Fibroblast of the aortic adventitia (primary cell): Measurements from ENCODE around the gene POFUT2. TPM values are rescaled to one million over a fixed set of nuclear protein-coding genes. Genes with fewer than 3 reads are reported as not detected.

Experiments
- DNase-seq: peaks from one replicate; pipeline ENCODE4 v3.0.0-alpha.2; 2010; ENCODE audit warnings: low read depth
- H3K4me3 ChIP-seq: 2 replicates; pipeline ENCODE4 v1.5.1; 2011; ENCODE audit warnings: low read depth, mild to moderate bottlenecking, control low read depth, low read length, moderate library complexity
- total RNA-seq: library from RNA; depleted of rRNA; stranded (reverse); fragments of >200 nt; gene quantifications from 2 replicates; pipeline ENCODE4 v1.2.3, GENCODE V29; 2012; ENCODE audit warnings: low replicate concordance
- TF ChIP-seq, protein P1 (sequence below): IDR thresholded peaks from 2 replicates; pipeline ENCODE4 v1.5.1; 2011; ENCODE audit warnings: mild to moderate bottlenecking, low read length, control low read depth, inconsistent platforms; ENCODE audit not compliant: insufficient read depth

POFUT2 gene
- total RNA-seq, 1 donor, result 23.8 TPM

DNA sequence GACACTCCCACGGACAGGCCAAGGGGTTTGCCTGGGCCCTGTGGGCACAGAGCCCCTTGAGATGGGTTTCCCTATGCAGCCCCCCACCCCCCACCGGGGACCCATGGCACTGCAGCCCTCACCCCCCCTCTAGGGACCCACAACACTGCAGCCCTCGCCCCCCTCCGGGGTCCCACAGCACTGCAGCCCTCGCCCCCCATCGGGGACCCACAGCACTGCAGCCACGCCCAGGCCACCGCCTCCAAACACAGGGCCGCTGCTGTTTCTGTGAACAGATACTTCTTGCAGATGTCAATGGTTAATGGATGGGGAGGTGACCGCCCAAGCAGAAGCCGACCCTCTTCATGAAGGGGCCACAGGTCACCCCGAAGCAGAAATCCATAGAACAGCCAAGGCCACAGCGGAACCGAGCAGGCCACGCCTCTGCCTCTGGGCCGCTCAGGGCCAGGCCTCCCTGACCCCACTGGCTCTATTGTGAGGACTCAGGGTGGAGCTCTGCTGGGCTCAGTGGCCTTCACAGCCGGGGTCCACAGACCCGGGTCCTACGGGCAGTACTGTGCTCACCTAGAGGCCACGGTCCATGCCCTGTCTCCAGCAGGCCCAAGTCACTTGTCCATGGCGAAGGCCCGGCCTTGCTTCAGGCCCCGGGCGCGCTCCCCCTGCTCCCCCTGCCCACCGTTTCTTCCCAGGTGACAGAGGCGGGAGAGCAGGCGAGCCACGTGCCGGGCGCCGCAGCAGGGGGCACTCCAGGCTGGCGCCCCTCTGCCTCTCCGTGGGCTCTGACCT is 4.1 kb upstream of the POFUT2 start:
- H3K4me3 ChIP-seq, result no peak overlapping the region
- TF ChIP-seq, protein P1, sequence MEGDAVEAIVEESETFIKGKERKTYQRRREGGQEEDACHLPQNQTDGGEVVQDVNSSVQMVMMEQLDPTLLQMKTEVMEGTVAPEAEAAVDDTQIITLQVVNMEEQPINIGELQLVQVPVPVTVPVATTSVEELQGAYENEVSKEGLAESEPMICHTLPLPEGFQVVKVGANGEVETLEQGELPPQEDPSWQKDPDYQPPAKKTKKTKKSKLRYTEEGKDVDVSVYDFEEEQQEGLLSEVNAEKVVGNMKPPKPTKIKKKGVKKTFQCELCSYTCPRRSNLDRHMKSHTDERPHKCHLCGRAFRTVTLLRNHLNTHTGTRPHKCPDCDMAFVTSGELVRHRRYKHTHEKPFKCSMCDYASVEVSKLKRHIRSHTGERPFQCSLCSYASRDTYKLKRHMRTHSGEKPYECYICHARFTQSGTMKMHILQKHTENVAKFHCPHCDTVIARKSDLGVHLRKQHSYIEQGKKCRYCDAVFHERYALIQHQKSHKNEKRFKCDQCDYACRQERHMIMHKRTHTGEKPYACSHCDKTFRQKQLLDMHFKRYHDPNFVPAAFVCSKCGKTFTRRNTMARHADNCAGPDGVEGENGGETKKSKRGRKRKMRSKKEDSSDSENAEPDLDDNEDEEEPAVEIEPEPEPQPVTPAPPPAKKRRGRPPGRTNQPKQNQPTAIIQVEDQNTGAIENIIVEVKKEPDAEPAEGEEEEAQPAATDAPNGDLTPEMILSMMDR, result no peak
- DNase-seq, result no peak

DNA sequence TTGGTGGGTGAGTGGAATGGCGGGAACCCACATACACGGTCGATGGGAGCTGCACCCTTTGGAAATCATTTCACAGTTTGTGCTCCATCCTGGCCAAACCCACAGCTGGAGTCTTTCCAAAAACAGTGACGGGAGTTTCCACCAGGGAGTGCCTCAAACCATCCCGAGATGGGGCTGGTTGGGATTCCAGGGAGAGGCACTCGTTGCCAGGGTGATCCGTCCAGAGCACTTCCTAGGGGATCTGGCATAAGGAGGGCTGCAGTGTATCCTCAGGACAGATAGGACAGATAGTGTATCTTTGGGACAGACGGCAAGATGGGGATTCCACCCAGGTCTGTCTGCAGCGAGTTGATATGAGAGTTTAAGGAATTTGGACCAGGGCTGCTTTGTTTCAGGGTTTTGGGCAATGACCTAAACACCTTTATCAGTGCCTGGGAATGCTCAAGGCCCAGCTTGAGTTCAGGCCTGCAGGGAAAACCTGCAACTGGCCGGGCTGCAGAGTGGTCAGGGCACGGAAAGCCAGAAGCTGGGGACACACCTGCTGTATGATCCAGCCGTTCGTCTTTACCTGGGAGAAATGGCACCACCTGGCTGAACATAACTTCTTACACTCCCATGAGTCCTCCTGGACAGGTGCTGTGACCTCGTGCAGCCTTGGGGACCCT is 3.4 kb upstream of the POFUT2 start:
- H3K4me3 ChIP-seq, result no peak overlapping the region
- TF ChIP-seq, protein P1, result no peak
- peak; percentile 73 for DNase-seq

DNA sequence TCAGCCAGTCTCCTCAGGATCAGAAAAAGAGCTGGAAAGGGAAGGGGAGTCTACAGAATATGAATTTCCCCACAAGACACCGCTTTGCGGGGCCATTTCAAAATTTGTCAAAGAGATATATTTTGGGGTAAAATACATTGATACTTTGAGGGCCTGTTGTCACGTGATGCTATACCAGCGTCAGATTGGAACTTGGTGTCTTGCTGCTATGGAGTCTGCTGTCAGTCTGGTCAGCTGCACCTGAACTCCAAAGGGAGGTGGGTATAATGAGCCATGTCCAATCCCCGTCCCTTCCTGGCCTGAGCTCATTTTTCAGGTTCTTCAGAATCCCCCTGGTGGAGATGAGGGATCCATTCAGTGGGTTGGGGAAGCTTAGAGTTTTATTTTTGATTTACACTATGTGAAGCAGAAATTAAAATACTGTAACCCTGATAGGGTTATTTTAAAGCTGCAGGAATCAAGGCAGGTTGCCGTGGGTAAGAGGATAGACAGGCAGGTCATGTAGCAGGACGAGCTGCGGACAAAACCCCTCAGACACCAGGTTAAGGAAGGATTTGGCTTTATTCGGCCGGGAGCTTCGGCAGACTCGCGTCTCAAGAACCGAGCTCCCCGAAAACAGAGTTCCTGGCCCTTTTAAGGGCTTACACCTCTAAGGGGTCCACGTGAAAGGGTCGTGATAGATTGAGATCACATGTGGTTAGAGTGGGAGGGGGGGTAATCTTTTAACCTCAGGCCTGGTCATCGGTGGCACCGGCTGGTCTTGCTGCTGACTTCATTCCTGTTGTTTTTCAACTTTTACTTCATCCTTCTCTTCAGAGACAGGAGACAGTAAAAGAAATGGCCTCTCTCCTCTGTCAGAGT is 2.2 kb upstream of the POFUT2 start:
- H3K4me3 ChIP-seq, result no peak overlapping the region
- DNase-seq, result no peak
- TF ChIP-seq, protein P1, result peak; percentile 44

DNA sequence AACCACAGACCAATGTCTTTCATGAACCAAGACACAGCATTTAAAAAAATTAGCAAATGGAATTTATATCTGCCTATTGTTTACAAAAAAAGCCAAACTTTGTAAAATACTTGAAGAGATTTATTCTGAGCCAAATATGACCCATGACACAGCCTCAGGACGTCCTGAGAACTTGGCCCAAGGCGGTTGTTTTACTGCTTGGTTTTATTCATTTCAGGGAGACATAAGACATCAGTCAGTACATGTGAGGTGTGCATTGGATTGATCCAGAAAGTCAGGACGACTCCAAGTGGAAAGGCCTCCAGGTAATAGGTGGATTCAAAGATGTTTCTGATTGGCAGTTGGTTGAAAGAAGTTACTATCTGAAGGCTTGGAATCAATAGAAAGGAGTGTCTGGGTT is 1.4 kb upstream of the POFUT2 start:
- TF ChIP-seq, protein P1, result no peak
- DNase-seq, result no peak
- H3K4me3 ChIP-seq, result peak overlapping the region; percentile 82

DNA sequence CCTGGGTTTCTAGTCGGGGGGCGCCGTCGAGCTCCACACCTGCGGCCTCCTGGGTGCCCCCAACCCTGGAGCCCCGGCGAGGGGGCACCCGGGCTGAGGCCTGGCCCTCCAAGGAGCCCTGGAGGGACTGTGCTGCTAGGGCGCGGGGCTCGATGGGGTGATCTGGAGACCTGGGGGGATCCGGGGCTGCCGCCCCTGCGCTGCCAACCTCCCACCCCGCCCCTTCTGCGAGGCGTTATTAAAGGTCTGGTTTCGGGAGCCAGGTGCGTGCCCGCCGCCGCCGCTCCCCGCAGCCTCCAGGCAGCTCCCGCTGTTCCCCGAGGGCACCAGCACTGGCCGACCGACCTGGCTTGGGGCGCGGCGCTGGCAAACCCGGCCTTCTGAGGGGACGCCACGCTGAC is 746 bp upstream of the POFUT2 start:
- no peak for DNase-seq
- TF ChIP-seq, protein P1, result no peak
- H3K4me3 ChIP-seq, result peak overlapping the region; percentile 82

DNA sequence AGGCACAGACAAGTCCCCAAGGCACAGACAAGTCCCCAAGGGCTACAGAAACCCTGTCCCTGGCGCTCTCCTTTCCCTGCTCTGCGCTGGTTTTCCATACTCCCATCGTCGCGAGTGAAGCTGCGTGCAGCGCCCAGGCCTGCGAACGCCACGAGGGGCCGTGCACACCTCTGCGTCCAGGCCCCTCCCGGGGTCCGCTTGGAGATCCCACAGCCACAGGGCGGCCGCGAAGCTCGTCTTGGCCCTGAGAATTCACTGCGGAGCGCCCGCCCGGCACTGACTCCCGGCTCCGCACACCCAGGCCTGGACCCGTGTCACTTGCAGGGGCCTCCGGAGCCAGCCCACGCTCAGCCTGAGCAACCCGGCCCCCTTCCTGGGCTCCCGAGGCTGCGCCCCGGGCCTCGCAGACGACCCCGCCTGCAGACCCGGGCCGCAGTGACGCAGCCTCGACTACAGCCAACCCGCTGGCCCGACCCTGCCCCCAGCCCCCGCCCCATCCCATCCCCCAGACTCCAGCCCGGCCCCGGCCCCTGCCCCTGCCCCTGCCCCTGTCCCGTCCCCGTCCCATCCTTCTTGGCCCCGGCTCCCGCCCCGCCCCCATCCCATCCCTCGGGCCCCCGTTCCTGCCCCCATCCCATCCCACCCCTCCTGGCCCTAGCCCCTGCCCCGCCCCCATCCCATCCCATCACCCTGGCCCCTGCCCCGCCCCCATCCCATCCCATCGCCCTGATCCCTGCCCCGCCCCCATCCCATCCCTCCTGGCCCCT is 841 bp downstream of the POFUT2 start:
- TF ChIP-seq, protein P1, result peak; percentile 4
- H3K4me3 ChIP-seq, result peak overlapping the region; percentile 79
- no peak for DNase-seq
